HepG2 (cell line): ENCODE data around the gene RNU6-8. TPM values are rescaled to one million over a fixed set of nuclear protein-coding genes. Genes with fewer than 3 reads are reported as not detected.

ENCODE experiments used
- ATF7 ChIP-seq, 2 experiments: fragments of 450-650 bp in 1 of 2; sonication (generic) in 1 of 2; formaldehyde crosslinking in 1 of 2; IDR thresholded peaks; 2 replicates each; pipeline versions ENCODE4 v1.4.0 to v1.6.1; 2016 to 2020; ENCODE audit warnings: antibody characterized with exemption in 1 of 2, mild to moderate bottlenecking in 1 of 2, missing genetic modification reagents in 1 of 2
- FOXK2 ChIP-seq: fragments of 450-650 bp; IDR thresholded peaks from 2 replicates; pipeline ENCODE4 v1.6.1; 2016
- FUBP1 ChIP-seq: sonication (generic); formaldehyde crosslinking; IDR thresholded peaks from 2 replicates; pipeline ENCODE4 v1.5.1; 2020; ENCODE audit warnings: missing genetic modification reagents, mild to moderate bottlenecking, borderline replicate concordance
- HCFC1 ChIP-seq: fragments of 150-350 bp; IDR thresholded peaks from 2 replicates; pipeline ENCODE4 v1.6.1; 2014; ENCODE audit warnings: low read depth, low read length
- NPAS2 ChIP-seq: sonication (generic); formaldehyde crosslinking; IDR thresholded peaks from 2 replicates; pipeline ENCODE4 v1.8.0; 2022; ENCODE audit warnings: mild to moderate bottlenecking, missing genetic modification reagents, borderline replicate concordance
- ONECUT2 ChIP-seq: sonication (generic); formaldehyde crosslinking; IDR thresholded peaks from 2 replicates; pipeline ENCODE4 v1.4.0; 2020; ENCODE audit warnings: missing genetic modification reagents
- PHF5A ChIP-seq: IDR thresholded peaks from one replicate; pipeline ENCODE4 v1.6.1; 2018; ENCODE audit warnings: low read depth, missing genetic modification reagents; ENCODE audit not compliant: unreplicated experiment
- PRDM10 ChIP-seq: sonication (generic); formaldehyde crosslinking; IDR thresholded peaks from 2 replicates; pipeline ENCODE4 v1.4.0; 2020; ENCODE audit warnings: low read depth, missing genetic modification reagents
- TMF1 ChIP-seq: sonication (generic); formaldehyde crosslinking; IDR thresholded peaks from 2 replicates; pipeline ENCODE4 v1.8.1; 2022; ENCODE audit warnings: low read depth, missing genetic modification reagents
- YY1 ChIP-seq: IDR thresholded peaks from 2 replicates; pipeline ENCODE4 v1.6.1; 2011; ENCODE audit warnings: low read length, low read depth, moderate library complexity, mild to moderate bottlenecking; ENCODE audit not compliant: insufficient read depth, insufficient replicate concordance
- ZBTB49 ChIP-seq: sonication (generic); formaldehyde crosslinking; IDR thresholded peaks from 2 replicates; pipeline ENCODE4 v1.4.0; 2020; ENCODE audit warnings: missing genetic modification reagents, borderline replicate concordance
- ZNF205 ChIP-seq: IDR thresholded peaks from 2 replicates; pipeline ENCODE4 v1.6.1; 2018; ENCODE audit warnings: missing biosample characterization, missing genetic modification reagents
- ZNF260 ChIP-seq: sonication (generic); formaldehyde crosslinking; IDR thresholded peaks from 2 replicates; pipeline ENCODE4 v1.4.0; 2020; ENCODE audit warnings: missing genetic modification reagents, low read depth, mild to moderate bottlenecking, borderline replicate concordance
- ZNF33A ChIP-seq: sonication (generic); formaldehyde crosslinking; IDR thresholded peaks from 2 replicates; pipeline ENCODE4 v1.5.1; 2020; ENCODE audit warnings: missing genetic modification reagents, mild to moderate bottlenecking, moderate library complexity, borderline replicate concordance
- ZNF546 ChIP-seq: sonication (generic); formaldehyde crosslinking; conservative IDR thresholded peaks from 2 replicates; pipeline ENCODE4 v1.8.1; 2023; ENCODE audit warnings: mild to moderate bottlenecking, missing genetic modification reagents
- ZNF652 ChIP-seq: IDR thresholded peaks from 2 replicates; pipeline ENCODE4 v1.6.1; 2016; ENCODE audit warnings: low read depth, borderline replicate concordance
- polyA plus RNA-seq, 8 experiments: library from polyadenylated mRNA; depleted of rRNA in 3 of 8; stranded (reverse) in 7 of 8; unstranded in 1 of 8; fragments of >200 nt; fragmentation: Illumina TruSeq in 4 of 8; extraction: Trizol in 4 of 8; gene quantifications; 2 replicates each; pipeline versions ENCODE4 v1.2.1 to v1.2.3, GENCODE V29; 2011 to 2016; ENCODE audit warnings: low read depth in 4 of 8, missing spikeins in 1 of 8, mixed read lengths in 1 of 8; ENCODE audit not compliant: insufficient read depth in 1 of 8
- total RNA-seq, 5 experiments: library from RNA; depleted of rRNA; stranded (reverse); fragments of >200 nt; fragmentation: Illumina TruSeq; extraction: Trizol; gene quantifications; 2 replicates each; pipeline ENCODE4 v1.2.3, GENCODE V29; 2016; ENCODE audit warnings: low read depth in 1 of 5
- TF ChIP-seq, protein P1 (sequence below): sonication (generic); formaldehyde crosslinking; conservative IDR thresholded peaks from 2 replicates; pipeline ENCODE4 v1.4.0; 2020; ENCODE audit warnings: missing genetic modification reagents

RNU6-8 gene
- total and polyA plus RNA-seq, 2 of the 13 experiments (the other 11 are each of a cell fraction or from before 2014, with no cell fraction given): under 0.01 TPM; not detected in 1

DNA sequence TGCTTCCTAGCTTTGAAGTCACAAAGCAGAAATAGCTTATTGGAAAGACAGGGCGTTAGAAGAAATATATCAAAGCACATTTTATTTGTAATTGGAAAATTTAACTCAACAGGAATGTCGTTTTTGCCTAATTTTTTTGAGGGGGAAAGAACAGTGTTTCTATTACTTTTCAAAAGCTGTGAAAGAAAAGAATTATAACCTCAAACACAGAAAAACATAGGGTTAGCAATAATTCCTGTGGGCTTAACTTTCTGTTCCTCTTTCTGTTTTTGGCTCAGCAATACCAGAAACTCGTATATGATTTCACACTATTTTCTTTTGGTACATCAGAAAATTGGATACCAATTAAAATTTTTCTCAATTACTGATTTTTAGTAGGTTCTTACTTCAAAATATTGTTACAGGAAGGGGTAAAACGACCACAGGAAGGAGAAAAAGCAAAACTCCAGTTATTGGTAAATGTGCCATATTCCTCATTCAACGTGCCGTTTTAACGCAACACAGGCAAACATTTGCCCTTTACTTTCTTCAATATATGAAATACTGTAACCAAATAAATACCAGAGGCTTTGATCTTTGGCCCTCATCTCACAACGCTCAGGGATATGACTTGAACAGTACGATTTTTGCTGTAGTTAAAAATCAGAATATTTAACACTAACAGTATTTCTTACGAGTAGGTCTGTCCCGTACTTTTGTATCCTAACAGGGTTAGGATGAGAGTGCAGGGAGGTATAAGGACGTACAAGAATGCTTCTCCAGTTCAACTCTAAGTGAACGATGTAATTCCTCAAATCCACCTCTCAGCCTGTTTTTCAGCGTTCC, 2.5 kb downstream of the RNU6-8 start (continued):
- TF ChIP-seq, protein P1, sequence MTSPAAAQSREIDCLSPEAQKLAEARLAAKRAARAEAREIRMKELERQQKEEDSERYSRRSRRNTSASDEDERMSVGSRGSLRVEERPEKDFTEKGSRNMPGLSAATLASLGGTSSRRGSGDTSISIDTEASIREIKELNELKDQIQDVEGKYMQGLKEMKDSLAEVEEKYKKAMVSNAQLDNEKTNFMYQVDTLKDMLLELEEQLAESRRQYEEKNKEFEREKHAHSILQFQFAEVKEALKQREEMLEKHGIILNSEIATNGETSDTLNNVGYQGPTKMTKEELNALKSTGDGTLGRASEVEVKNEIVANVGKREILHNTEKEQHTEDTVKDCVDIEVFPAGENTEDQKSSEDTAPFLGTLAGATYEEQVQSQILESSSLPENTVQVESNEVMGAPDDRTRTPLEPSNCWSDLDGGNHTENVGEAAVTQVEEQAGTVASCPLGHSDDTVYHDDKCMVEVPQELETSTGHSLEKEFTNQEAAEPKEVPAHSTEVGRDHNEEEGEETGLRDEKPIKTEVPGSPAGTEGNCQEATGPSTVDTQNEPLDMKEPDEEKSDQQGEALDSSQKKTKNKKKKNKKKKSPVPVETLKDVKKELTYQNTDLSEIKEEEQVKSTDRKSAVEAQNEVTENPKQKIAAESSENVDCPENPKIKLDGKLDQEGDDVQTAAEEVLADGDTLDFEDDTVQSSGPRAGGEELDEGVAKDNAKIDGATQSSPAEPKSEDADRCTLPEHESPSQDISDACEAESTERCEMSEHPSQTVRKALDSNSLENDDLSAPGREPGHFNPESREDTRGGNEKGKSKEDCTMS: no peak
- 0 out of 2 replicates have a peak, but pooled peaks have one; percentile 53 for TF ChIP-seq TMF1 (CRISPR knock-in tag)
- no peak for TF ChIP-seq PHF5A (CRISPR knock-in tag)
- no peak for TF ChIP-seq HCFC1
- TF ChIP-seq ZNF33A (CRISPR knock-in tag): peak; percentile 9; the same call in 1 of the 2 replicates
- TF ChIP-seq ZNF546 (CRISPR knock-in tag): no peak
- peak; percentile 39; the same call in 1 of the 2 replicates for TF ChIP-seq ZNF652 (CRISPR knock-in tag)
- no peak for TF ChIP-seq ONECUT2 (CRISPR knock-in tag)
- peak; percentile 56 for TF ChIP-seq ZNF205
- TF ChIP-seq ZBTB49: no peak
- TF ChIP-seq ZNF260 (CRISPR knock-in tag): no peak
- TF ChIP-seq PRDM10 (CRISPR knock-in tag): no peak
- no peak for TF ChIP-seq ATF7 (IDR thresholded peaks at IDR 0.05)
- no peak for TF ChIP-seq ATF7 (CRISPR knock-in tag; IDR thresholded peaks at IDR 0.05)
- no peak for TF ChIP-seq YY1
- TF ChIP-seq NPAS2 (CRISPR knock-in tag): no peak
- 0 out of 2 replicates have a peak, but pooled peaks have one; percentile 4 for TF ChIP-seq FUBP1
- TF ChIP-seq FOXK2: no peak
